ENCODE data around the gene FANCI.

FANCI gene

GRCh38 chr15:89326316-89326715 is 82.5 kb downstream of the FANCI start:
- Histone ChIP-seq H3K36me3 (ENCODE audit: control insufficient read depth in 1 of 2, insufficient read depth in 2 of 2, low read length in 2 of 2) (peaks cover 95 to 97% of the 10 kb centered on the region in 2 donors), H3K27me3 (ENCODE audit: low read depth, low read length) (no peaks in the 10 kb centered on the region), H3K4me1 (ENCODE audit: control insufficient read depth in 1 of 2, insufficient read depth in 2 of 2, low read length in 2 of 2) (peaks cover 0 to 24% of the 10 kb centered on the region in 2 donors), H3K4me3 (ENCODE audit: low read depth in 1 of 2, low read length in 2 of 2) (no peak overlapping the region), H3K27ac (ENCODE audit: low read length) (no peak overlapping the region), H3K9me3 (ENCODE audit: control insufficient read depth in 1 of 2, low read length in 2 of 2) (no peaks in the 10 kb centered on the region)

GRCh38 chr15:89327113-89327512 is 83.3 kb downstream of the FANCI start:
- Histone ChIP-seq H3K27me3 (ENCODE audit: low read depth, low read length) (no peaks in the 10 kb centered on the region), H3K36me3 (ENCODE audit: control insufficient read depth in 1 of 2, insufficient read depth in 2 of 2, low read length in 2 of 2) (peaks cover 95% of the 10 kb centered on the region in 2 donors), H3K9me3 (ENCODE audit: control insufficient read depth in 1 of 2, low read length in 2 of 2) (no peaks in the 10 kb centered on the region), H3K4me3 (ENCODE audit: low read depth in 1 of 2, low read length in 2 of 2) (no peak overlapping the region), H3K4me1 (ENCODE audit: control insufficient read depth in 1 of 2, insufficient read depth in 2 of 2, low read length in 2 of 2) (peaks cover 6 to 32% of the 10 kb centered on the region in 2 donors), H3K27ac (ENCODE audit: low read length) (no peak overlapping the region)

- Histone ChIP-seq H3K27ac (ENCODE audit: low read length) (no peak overlapping the region), H3K9me3 (ENCODE audit: control insufficient read depth in 1 of 2, low read length in 2 of 2) (no peaks in the 10 kb centered on the region), H3K4me3 (ENCODE audit: low read depth in 1 of 2, low read length in 2 of 2) (no peak overlapping the region), H3K36me3 (ENCODE audit: control insufficient read depth in 1 of 2, insufficient read depth in 2 of 2, low read length in 2 of 2) (peaks cover 86 to 88% of the 10 kb centered on the region in 2 donors), H3K27me3 (ENCODE audit: low read depth, low read length) (no peaks in the 10 kb centered on the region), H3K4me1 (ENCODE audit: control insufficient read depth in 1 of 2, insufficient read depth in 2 of 2, low read length in 2 of 2) (peaks cover 10 to 47% of the 10 kb centered on the region in 2 donors)
These were observed 84.8 kb downstream of the FANCI start for GRCh38 chr15:89328398-89329254.

GRCh38 chr15:89329329-89330084 is 85.7 kb downstream of the FANCI start:
- H3K27ac ChIP-seq (ENCODE audit: low read length) = no peak overlapping the region
- H3K9me3 ChIP-seq (ENCODE audit: control insufficient read depth in 1 of 2, low read length in 2 of 2) = no peaks in the 10 kb centered on the region
- peaks cover 79 to 80% of the 10 kb centered on the region in 2 donors for H3K36me3 ChIP-seq (ENCODE audit: control insufficient read depth in 1 of 2, insufficient read depth in 2 of 2, low read length in 2 of 2)
- peaks cover 10 to 49% of the 10 kb centered on the region in 2 donors for H3K4me1 ChIP-seq (ENCODE audit: control insufficient read depth in 1 of 2, insufficient read depth in 2 of 2, low read length in 2 of 2)
- H3K27me3 ChIP-seq (ENCODE audit: low read depth, low read length) = no peaks in the 10 kb centered on the region
- no peak overlapping the region for H3K4me3 ChIP-seq (ENCODE audit: low read depth in 1 of 2, low read length in 2 of 2)

- Histone ChIP-seq H3K27me3 (ENCODE audit: low read depth, low read length) (no peaks in the 10 kb centered on the region), H3K9me3 (ENCODE audit: control insufficient read depth in 1 of 2, low read length in 2 of 2) (no peaks in the 10 kb centered on the region), H3K36me3 (ENCODE audit: control insufficient read depth in 1 of 2, insufficient read depth in 2 of 2, low read length in 2 of 2) (peaks cover 74% of the 10 kb centered on the region in 2 donors), H3K4me3 (ENCODE audit: low read depth in 1 of 2, low read length in 2 of 2) (no peak overlapping the region), H3K4me1 (ENCODE audit: control insufficient read depth in 1 of 2, insufficient read depth in 2 of 2, low read length in 2 of 2) (peaks cover 10 to 49% of the 10 kb centered on the region in 2 donors), H3K27ac (ENCODE audit: low read length) (no peak overlapping the region)
These were observed 86.3 kb downstream of the FANCI start for GRCh38 chr15:89330119-89330518.

GRCh38 chr15:89330881-89331595 is 87.3 kb downstream of the FANCI start:
- H3K36me3 ChIP-seq (ENCODE audit: control insufficient read depth in 1 of 2, insufficient read depth in 2 of 2, low read length in 2 of 2) = peaks cover 65% of the 10 kb centered on the region in 2 donors
- no peak overlapping the region for H3K4me3 ChIP-seq (ENCODE audit: low read depth in 1 of 2, low read length in 2 of 2)
- H3K27me3 ChIP-seq (ENCODE audit: low read depth, low read length) = no peaks in the 10 kb centered on the region
- peaks cover 10 to 49% of the 10 kb centered on the region in 2 donors for H3K4me1 ChIP-seq (ENCODE audit: control insufficient read depth in 1 of 2, insufficient read depth in 2 of 2, low read length in 2 of 2)
- no peaks in the 10 kb centered on the region for H3K9me3 ChIP-seq (ENCODE audit: control insufficient read depth in 1 of 2, low read length in 2 of 2)
- H3K27ac ChIP-seq (ENCODE audit: low read length) = no peak overlapping the region

GRCh38 chr15:89332446-89332845 is 88.7 kb downstream of the FANCI start:
- Histone ChIP-seq H3K4me3 (ENCODE audit: low read depth in 1 of 2, low read length in 2 of 2) (peak overlapping the region in 1 of 2 donors; percentile 91), H3K4me1 (ENCODE audit: control insufficient read depth in 1 of 2, insufficient read depth in 2 of 2, low read length in 2 of 2) (peaks cover 10 to 49% of the 10 kb centered on the region in 2 donors), H3K27ac (ENCODE audit: low read length) (no peak overlapping the region)

GRCh38 chr15:89333011-89333860 is 89.5 kb downstream of the FANCI start:
- no peaks in the 10 kb centered on the region for H3K9me3 ChIP-seq (ENCODE audit: control insufficient read depth in 1 of 2, low read length in 2 of 2)
- H3K27ac ChIP-seq (ENCODE audit: low read length) = peak overlapping the region; percentile 69
- peaks cover 44 to 45% of the 10 kb centered on the region in 2 donors for H3K36me3 ChIP-seq (ENCODE audit: control insufficient read depth in 1 of 2, insufficient read depth in 2 of 2, low read length in 2 of 2)
- H3K4me3 ChIP-seq (ENCODE audit: low read depth in 1 of 2, low read length in 2 of 2) = peak overlapping the region; percentile 72 to 91
- H3K27me3 ChIP-seq (ENCODE audit: low read depth, low read length) = no peaks in the 10 kb centered on the region
- H3K4me1 ChIP-seq (ENCODE audit: control insufficient read depth in 1 of 2, insufficient read depth in 2 of 2, low read length in 2 of 2) = peaks cover 10 to 49% of the 10 kb centered on the region in 2 donors

More at GRCh38 chr15:89332446-89332845, 88.7 kb downstream of the FANCI start:
- no peaks in the 10 kb centered on the region for H3K27me3 ChIP-seq (ENCODE audit: low read depth, low read length)
- peaks cover 51% of the 10 kb centered on the region in 2 donors for H3K36me3 ChIP-seq (ENCODE audit: control insufficient read depth in 1 of 2, insufficient read depth in 2 of 2, low read length in 2 of 2)
- H3K9me3 ChIP-seq (ENCODE audit: control insufficient read depth in 1 of 2, low read length in 2 of 2) = no peaks in the 10 kb centered on the region

- peaks cover 10 to 44% of the 10 kb centered on the region in 2 donors for H3K4me1 ChIP-seq (ENCODE audit: control insufficient read depth in 1 of 2, insufficient read depth in 2 of 2, low read length in 2 of 2)
- H3K4me3 ChIP-seq (ENCODE audit: low read depth in 1 of 2, low read length in 2 of 2) = peak overlapping the region; percentile 72 to 91
- peaks cover 36 to 37% of the 10 kb centered on the region in 2 donors for H3K36me3 ChIP-seq (ENCODE audit: control insufficient read depth in 1 of 2, insufficient read depth in 2 of 2, low read length in 2 of 2)
- H3K27me3 ChIP-seq (ENCODE audit: low read depth, low read length) = no peaks in the 10 kb centered on the region
- no peaks in the 10 kb centered on the region for H3K9me3 ChIP-seq (ENCODE audit: control insufficient read depth in 1 of 2, low read length in 2 of 2)
- peak overlapping the region; percentile 69 for H3K27ac ChIP-seq (ENCODE audit: low read length)
These were observed 90.3 kb downstream of the FANCI start for GRCh38 chr15:89333959-89334509.
